ENCODE results near the gene BCAR1.

DNA sequence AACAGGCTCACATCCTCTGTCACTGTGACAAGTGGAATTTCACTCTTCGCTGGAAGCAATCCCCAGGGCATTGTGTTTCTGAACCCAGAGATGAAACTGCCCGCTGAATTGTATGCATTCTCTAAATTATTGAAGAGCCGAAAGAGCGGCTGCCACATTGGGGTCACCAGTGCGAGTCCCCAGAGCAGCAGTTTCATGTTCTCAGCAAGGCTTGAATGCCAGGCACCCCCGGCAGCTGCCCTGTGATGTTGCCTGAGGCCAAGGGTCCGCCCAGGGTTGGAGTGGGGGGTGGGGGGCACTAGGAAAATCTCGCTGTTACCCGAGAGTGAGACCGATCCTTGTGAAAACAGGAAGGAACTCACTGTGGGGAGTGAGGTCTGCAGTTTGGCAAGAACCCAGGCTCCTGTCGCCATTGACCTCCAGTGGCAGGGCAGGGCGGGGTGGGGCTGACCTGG, 20.7 kb upstream of the BCAR1 start:
- no peak for TF ChIP-seq POLR2AphosphoS5 (IDR thresholded peaks at IDR 0.05)
- TF ChIP-seq, protein P1, sequence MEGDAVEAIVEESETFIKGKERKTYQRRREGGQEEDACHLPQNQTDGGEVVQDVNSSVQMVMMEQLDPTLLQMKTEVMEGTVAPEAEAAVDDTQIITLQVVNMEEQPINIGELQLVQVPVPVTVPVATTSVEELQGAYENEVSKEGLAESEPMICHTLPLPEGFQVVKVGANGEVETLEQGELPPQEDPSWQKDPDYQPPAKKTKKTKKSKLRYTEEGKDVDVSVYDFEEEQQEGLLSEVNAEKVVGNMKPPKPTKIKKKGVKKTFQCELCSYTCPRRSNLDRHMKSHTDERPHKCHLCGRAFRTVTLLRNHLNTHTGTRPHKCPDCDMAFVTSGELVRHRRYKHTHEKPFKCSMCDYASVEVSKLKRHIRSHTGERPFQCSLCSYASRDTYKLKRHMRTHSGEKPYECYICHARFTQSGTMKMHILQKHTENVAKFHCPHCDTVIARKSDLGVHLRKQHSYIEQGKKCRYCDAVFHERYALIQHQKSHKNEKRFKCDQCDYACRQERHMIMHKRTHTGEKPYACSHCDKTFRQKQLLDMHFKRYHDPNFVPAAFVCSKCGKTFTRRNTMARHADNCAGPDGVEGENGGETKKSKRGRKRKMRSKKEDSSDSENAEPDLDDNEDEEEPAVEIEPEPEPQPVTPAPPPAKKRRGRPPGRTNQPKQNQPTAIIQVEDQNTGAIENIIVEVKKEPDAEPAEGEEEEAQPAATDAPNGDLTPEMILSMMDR (IDR thresholded peaks at IDR 0.05) = no peak
- TF ChIP-seq EP300 (IDR thresholded peaks at IDR 0.05; ENCODE audit: low read depth) = no peak

Data from transverse colon (tissue), 4 donors.